Natural killer cell (primary cell): Measurements from ENCODE around the gene ARL14EP. TPM values are rescaled to one million over a fixed set of nuclear protein-coding genes. Genes with fewer than 3 reads are reported as not detected.
A peak's percentile ranks its signal among the peaks of the same experiment; 100 is the strongest.

Source experiments
- ATAC-seq, 3 donors: fragments of 150-1000 bp in 2 of 3; fragments of 200-7000 bp in 1 of 3; cut with Tn5 transposase; 1 replicate in 1 of 3; 2 replicates in 2 of 3; pipeline ENCODE4 v1.10.0; 2021; ENCODE audit warnings: mild to moderate bottlenecking in 2 of 3, moderate library complexity in 2 of 3
- DNase-seq, 2 donors: peaks; one replicate each; pipeline versions ENCODE4 v3.0.0 to v3.0.0-alpha.2; 2013 to 2021; ENCODE audit warnings: mixed read lengths in 1 of 2
- H3K27ac ChIP-seq: one replicate; pipeline ENCODE4 v1.5.1; 2013; ENCODE audit warnings: mild to moderate bottlenecking, low read length
- H3K27me3 ChIP-seq: one replicate; pipeline ENCODE4 v1.6.1; 2013; ENCODE audit warnings: low read length; ENCODE audit not compliant: control insufficient read depth, insufficient read depth
- H3K36me3 ChIP-seq: one replicate; pipeline ENCODE4 v1.6.1; 2013; ENCODE audit warnings: low read length; ENCODE audit not compliant: control insufficient read depth, insufficient read depth
- H3K4me1 ChIP-seq: one replicate; pipeline ENCODE4 v1.6.1; 2013; ENCODE audit warnings: low read length; ENCODE audit not compliant: control insufficient read depth, insufficient read depth
- H3K4me3 ChIP-seq: one replicate; pipeline ENCODE4 v1.5.1; 2013; ENCODE audit warnings: low read length
- H3K9me3 ChIP-seq: one replicate; pipeline ENCODE4 v1.6.1; 2013; ENCODE audit warnings: low read length; ENCODE audit not compliant: control insufficient read depth, insufficient read depth
- H3K27ac Mint-ChIP-seq, 2 donors: one replicate each; pipeline ENCODE4 v1.8.0; 2022; ENCODE audit warnings: mild to moderate bottlenecking in 2 of 2, mixed read lengths in 2 of 2, moderate library complexity in 1 of 2
- H3K27me3 Mint-ChIP-seq, 2 donors: one replicate each; pipeline ENCODE4 v1.8.0; 2022; ENCODE audit warnings: low read depth in 2 of 2, mixed read lengths in 2 of 2
- H3K36me3 Mint-ChIP-seq: one replicate; pipeline ENCODE4 v1.8.0; 2022; ENCODE audit warnings: mixed read lengths
- H3K4me1 Mint-ChIP-seq, 2 donors: one replicate each; pipeline ENCODE4 v1.8.0; 2022; ENCODE audit warnings: mixed read lengths in 2 of 2
- H3K4me3 Mint-ChIP-seq: one replicate; pipeline ENCODE4 v1.8.0; 2022; ENCODE audit warnings: mild to moderate bottlenecking, moderate library complexity, mixed read lengths
- H3K9me3 Mint-ChIP-seq, 2 donors: one replicate each; pipeline ENCODE4 v1.8.0; 2022; ENCODE audit warnings: mixed read lengths in 2 of 2
- CTCF ChIP-seq: fragments of 200-600 bp; IDR thresholded peaks from one replicate; pipeline ENCODE4 v1.8.0; 2022; ENCODE audit warnings: antibody characterized with exemption
- WGBS: methylation state at CpG from one replicate; pipeline ENCODE4 v1.1.7; 2013; ENCODE audit warnings: missing lambda C conversion rate; ENCODE audit not compliant: insufficient coverage; 5-methylcytosine and 5-hydroxymethylcytosine counted together
- intact Hi-C: fragments of 100-400 bp; cut with micrococcal nuclease; formaldehyde crosslinking; loops from one replicate; pipeline ENCODE4 v1.14.2; 2022
- total RNA-seq, 4 donors: library from RNA; stranded (reverse); fragments of 120-200 nt in 1 of 4; gene quantifications; one replicate each; pipeline versions ENCODE4 v1.2.3 to v1.2.4, GENCODE V29; 2013 to 2022

ARL14EP gene
- total RNA-seq, 3 donors from 2014 or later (not counting 1 experiment from before 2014, with no cell fraction given), result 22.7 to 41.9 (median 22.8) TPM

DNA sequence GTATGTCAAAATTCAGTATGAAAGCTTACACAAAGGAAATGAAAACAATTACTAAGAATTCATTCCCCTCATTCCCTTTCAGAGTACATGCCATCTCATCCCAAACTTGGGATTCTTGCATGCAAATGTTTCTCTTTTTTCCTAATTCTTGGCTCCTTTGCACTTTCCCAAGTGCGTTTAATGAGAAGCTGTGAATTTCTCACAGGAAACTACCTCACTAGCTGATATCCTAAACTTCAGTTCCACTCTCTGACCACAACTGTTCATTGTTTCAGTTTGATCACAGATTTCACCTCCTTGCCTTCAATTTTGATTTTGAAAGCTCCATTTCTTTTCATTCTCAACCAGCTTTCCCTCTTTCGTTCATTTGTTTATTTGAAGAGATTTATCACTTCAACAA, 5.9 kb upstream of the ARL14EP start:
- 31% methylated on average over 2 of the region's 2 CpGs for WGBS
- H3K27me3 Mint-ChIP-seq, result peaks cover 0 to 3% of the 10 kb centered on the region in 2 donors

DNA sequence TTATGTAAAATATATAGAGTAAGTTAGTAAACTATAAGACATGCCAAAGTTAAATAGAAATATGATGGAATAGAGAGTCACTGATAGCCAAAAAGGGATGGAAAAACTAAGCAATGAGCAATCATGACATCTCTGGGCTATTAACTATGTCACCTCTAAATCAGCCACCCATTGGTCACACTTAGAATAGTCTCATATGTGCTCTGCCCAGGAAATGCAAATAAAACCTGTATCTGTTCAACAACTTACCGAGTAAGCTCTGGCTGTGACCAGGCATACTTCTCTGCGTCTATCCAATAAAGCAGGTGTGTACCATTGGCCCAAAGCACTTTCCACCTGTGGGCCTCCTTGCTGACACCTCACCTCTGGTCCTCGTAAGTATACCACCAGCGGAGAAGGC, 1.6 kb upstream of the ARL14EP start:
- Histone ChIP-seq H3K4me3 (no peak overlapping the region), H3K27ac (no peak overlapping the region), H3K27me3 (no peaks in the 10 kb centered on the region), H3K9me3 (no peaks in the 10 kb centered on the region), H3K36me3 (no peaks in the 10 kb centered on the region), H3K4me1 (peaks cover 8% of the 10 kb centered on the region)
- DNase-seq (no peak), ATAC-seq (no peak)
- no peaks in the 10 kb centered on the region for H3K36me3 Mint-ChIP-seq
- 97% methylated on average over 4 of the region's 4 CpGs for WGBS
- H3K9me3 Mint-ChIP-seq, result no peaks in the 10 kb centered on the region
- H3K4me1 Mint-ChIP-seq, result peaks cover 44 to 47% of the 10 kb centered on the region in 2 donors
- no peak overlapping the region for H3K4me3 Mint-ChIP-seq
- peaks cover 0 to 3% of the 10 kb centered on the region in 2 donors for H3K27me3 Mint-ChIP-seq
- no peak for TF ChIP-seq CTCF
- intact Hi-C loops, result no loop called here
- H3K27ac Mint-ChIP-seq, result no peak overlapping the region

More for the DNA sequence above, 5.9 kb upstream of the ARL14EP start:
- no peak overlapping the region for H3K4me3 Mint-ChIP-seq
- H3K36me3 Mint-ChIP-seq, result no peaks in the 10 kb centered on the region
- H3K27ac Mint-ChIP-seq, result no peak overlapping the region
- peaks cover 9 to 14% of the 10 kb centered on the region in 2 donors for H3K4me1 Mint-ChIP-seq
- intact Hi-C loops, result no loop called here
- no peak for ATAC-seq
- Histone ChIP-seq H3K9me3 (no peaks in the 10 kb centered on the region), H3K27me3 (no peaks in the 10 kb centered on the region), H3K27ac (peak overlapping the region; percentile 8), H3K4me1 (no peaks in the 10 kb centered on the region), H3K4me3 (no peak overlapping the region), H3K36me3 (no peaks in the 10 kb centered on the region)
- peak in 1 of 2 donors; percentile 7 for DNase-seq
- H3K9me3 Mint-ChIP-seq, result no peaks in the 10 kb centered on the region
- no peak for TF ChIP-seq CTCF

DNA sequence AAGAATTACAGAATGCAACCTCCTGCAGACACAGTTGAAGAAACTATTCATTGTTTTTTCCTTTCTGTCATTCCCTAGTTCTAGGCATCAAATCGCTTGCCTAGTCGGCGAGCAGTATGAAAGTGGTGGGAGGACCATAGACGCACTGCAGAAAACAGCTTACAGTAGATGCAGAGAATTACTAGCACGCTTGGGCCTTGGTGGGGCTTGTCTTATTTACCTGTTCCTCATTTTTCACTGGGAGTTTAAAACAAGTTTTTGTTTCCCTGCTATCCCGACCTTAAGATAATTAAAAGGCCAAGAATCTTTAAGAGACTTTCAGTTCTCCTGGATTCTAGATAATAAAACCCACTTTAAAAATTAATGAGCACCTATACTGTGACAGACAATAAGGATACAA, 713 bp upstream of the ARL14EP start:
- WGBS, result 91% methylated on average over 5 of the region's 6 CpGs
- peak overlapping the region; percentile 93 for H3K4me3 Mint-ChIP-seq
- H3K27ac Mint-ChIP-seq, result peak overlapping the region; percentile 97 to 98
- Histone ChIP-seq H3K4me1 (peaks cover 8% of the 10 kb centered on the region), H3K27ac (peak overlapping the region; percentile 93), H3K4me3 (no peak overlapping the region), H3K9me3 (no peaks in the 10 kb centered on the region), H3K36me3 (no peaks in the 10 kb centered on the region), H3K27me3 (no peaks in the 10 kb centered on the region)
- peaks cover 43 to 50% of the 10 kb centered on the region in 2 donors for H3K4me1 Mint-ChIP-seq
- DNase-seq, result no peak
- TF ChIP-seq CTCF, result no peak
- ATAC-seq, result no peak
- H3K36me3 Mint-ChIP-seq, result no peaks in the 10 kb centered on the region
- H3K9me3 Mint-ChIP-seq, result no peaks in the 10 kb centered on the region
- H3K27me3 Mint-ChIP-seq, result peaks cover 0 to 3% of the 10 kb centered on the region in 2 donors
- intact Hi-C loops, result no loop called here

DNA sequence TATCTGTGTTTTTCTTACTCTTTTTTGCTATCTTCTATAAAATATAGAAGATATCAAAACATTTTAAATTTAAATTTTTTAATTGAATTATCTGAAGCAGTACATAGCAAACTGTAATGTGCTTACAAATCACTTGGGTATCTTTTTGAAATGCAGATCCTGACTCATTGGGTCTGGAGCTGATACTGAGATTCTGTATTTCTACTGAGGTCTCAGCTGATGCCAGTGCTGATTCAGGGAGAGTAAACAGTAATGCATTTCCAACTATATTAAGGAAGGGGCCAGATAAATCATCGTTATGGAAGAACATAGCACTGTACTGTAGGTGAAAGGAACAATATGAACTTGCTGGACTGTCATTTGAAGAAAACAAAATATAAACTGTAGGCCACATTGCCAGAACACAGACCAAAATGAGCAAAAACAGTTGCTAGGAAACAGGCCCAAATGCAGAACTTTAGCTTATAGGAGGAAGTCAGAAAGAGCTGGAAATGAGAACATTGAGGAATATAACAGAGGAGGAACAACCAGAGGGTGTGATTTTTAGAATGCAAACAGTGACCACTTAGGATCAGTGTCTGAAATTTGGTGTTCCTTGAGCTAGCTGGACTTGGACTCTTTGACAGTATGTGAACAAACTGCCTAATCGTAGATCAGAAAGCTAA, 3.3 kb downstream of the ARL14EP start:
- Mint-ChIP-seq H3K4me3 (peak overlapping the region; percentile 62), H3K27ac (peak overlapping the region; percentile 97 to 98), H3K27me3 (no peaks in the 10 kb centered on the region), H3K9me3 (no peaks in the 10 kb centered on the region), H3K4me1 (peaks cover 47 to 50% of the 10 kb centered on the region in 2 donors), H3K36me3 (peaks cover 6% of the 10 kb centered on the region)
- no peak for TF ChIP-seq CTCF
- Histone ChIP-seq H3K27me3 (no peaks in the 10 kb centered on the region), H3K27ac (peak overlapping the region; percentile 62), H3K9me3 (no peaks in the 10 kb centered on the region), H3K4me3 (no peak overlapping the region), H3K4me1 (peaks cover 8% of the 10 kb centered on the region), H3K36me3 (peaks cover 7% of the 10 kb centered on the region)
- DNase-seq, result no peak
- intact Hi-C loops, result no loop called here
- ATAC-seq, result no peak
- 48% methylated on average over 2 of the region's 2 CpGs for WGBS
